ENCODE measurements around the gene PRDM8.

Gene PRDM8

GRCh38 chr4:80183250-80184052 is 13.9 kb upstream of the PRDM8 start:
- no peak for DNase-seq (ENCODE audit: low read depth, low spot score)

GRCh38 chr4:80184053-80184824 is 13.1 kb upstream of the PRDM8 start:
- peak; percentile 78 for DNase-seq (ENCODE audit: low read depth, low spot score)

- DNase-seq (ENCODE audit: low read depth, low spot score): no peak
Measured at GRCh38 chr4:80184825-80185756, 12.2 kb upstream of the PRDM8 start.

- no peak for DNase-seq (ENCODE audit: low read depth, low spot score)
Measured at GRCh38 chr4:80185787-80186548, 11.3 kb upstream of the PRDM8 start.

GRCh38 chr4:80186676-80187075 is 10.6 kb upstream of the PRDM8 start:
- DNase-seq (ENCODE audit: low read depth, low spot score): no peak

- DNase-seq (ENCODE audit: low read depth, low spot score): no peak
Measured at GRCh38 chr4:80187677-80188076, 9.6 kb upstream of the PRDM8 start.

GRCh38 chr4:80188457-80188800 is 8.9 kb upstream of the PRDM8 start:
- no peak for DNase-seq (ENCODE audit: low read depth, low spot score)

GRCh38 chr4:80188801-80189458 is 8.4 kb upstream of the PRDM8 start:
- DNase-seq (ENCODE audit: low read depth, low spot score): no peak

- no peak for DNase-seq (ENCODE audit: low read depth, low spot score)
Measured at GRCh38 chr4:80189581-80189955, 7.7 kb upstream of the PRDM8 start.

GRCh38 chr4:80189956-80190677 is 7.2 kb upstream of the PRDM8 start:
- no peak for DNase-seq (ENCODE audit: low read depth, low spot score)

- DNase-seq (ENCODE audit: low read depth, low spot score): no peak
Measured at GRCh38 chr4:80192252-80192866, 4.9 kb upstream of the PRDM8 start.

- no peak for DNase-seq (ENCODE audit: low read depth, low spot score)
Measured at GRCh38 chr4:80192937-80193336, 4.4 kb upstream of the PRDM8 start.

- DNase-seq (ENCODE audit: low read depth, low spot score): no peak
Measured at GRCh38 chr4:80195441-80196140, 1.7 kb upstream of the PRDM8 start.

GRCh38 chr4:80196259-80196921 is 913 bp upstream of the PRDM8 start:
- DNase-seq (ENCODE audit: low read depth, low spot score): no peak

- DNase-seq (ENCODE audit: low read depth, low spot score): no peak
Measured at GRCh38 chr4:80197601-80198440, 518 bp downstream of the PRDM8 start.

GRCh38 chr4:80198441-80198837 is 1.1 kb downstream of the PRDM8 start:
- DNase-seq (ENCODE audit: low read depth, low spot score): no peak

- no peak for DNase-seq (ENCODE audit: low read depth, low spot score)
Measured at GRCh38 chr4:80199004-80199560, 1.8 kb downstream of the PRDM8 start.
